Cardiac fibroblast (primary cell): ENCODE results near the gene EHMT2.

ENCODE experiments used
- DNase-seq, 2 donors: peaks; one replicate each; pipeline versions ENCODE4 v3.0.0 to v3.0.0-alpha.2; 2010; ENCODE audit warnings: low read depth in 2 of 2
- H3K4me3 ChIP-seq, 2 donors: replicated peaks in 1 of 2; 1 replicate in 1 of 2; 2 replicates in 1 of 2; pipeline ENCODE4 v1.5.1; 2011; ENCODE audit warnings: low read depth in 2 of 2, low read length in 2 of 2, mild to moderate bottlenecking in 2 of 2, moderate library complexity in 1 of 2
- TF ChIP-seq, protein P1 (sequence below): IDR thresholded peaks from one replicate; pipeline ENCODE4 v1.5.1; 2011; ENCODE audit warnings: low read depth, mild to moderate bottlenecking, low read length, inconsistent platforms

Gene EHMT2

DNA sequence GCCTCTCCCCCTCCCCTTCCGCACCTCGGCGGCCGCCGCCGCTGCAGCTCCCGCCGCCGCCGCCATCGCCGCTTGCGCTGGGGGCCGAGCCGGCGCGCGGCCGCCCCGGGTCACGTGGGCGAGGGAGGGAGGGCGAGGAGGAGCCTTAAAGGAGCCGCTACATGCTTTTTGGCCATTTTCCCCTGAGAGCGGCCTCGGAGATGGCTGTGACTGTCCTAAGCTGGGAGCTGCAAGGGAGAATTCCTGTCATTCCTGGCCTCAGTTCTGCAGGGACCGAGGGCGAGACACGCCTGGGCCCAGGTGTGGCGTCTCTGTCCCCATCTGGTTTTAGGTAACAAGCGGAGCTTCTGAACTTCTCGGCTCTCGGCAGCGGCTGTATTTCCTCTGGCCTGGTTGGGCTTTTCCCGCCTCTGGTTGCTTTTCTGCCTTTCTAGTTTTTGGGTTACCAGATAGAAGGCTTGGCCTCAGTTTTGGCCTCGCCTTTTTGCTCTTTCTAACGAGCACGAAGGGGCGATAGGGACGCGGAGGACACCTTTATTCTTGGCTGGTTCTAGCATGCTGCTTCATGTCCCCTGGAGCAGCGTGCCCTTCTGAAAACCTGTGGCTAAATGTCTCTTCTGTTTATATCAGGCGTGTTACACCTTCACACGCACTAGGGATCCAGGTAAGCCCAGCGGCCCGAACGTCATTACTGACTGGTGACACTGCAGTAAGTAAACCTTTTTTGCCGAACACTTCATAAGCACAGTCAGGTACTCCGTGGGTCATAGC, at the start of gene EHMT2:
Gene EHMT2 (minus strand): TSS at position 87 of the 771 bp plus-strand sequence. CDS start 21 bp downstream, at position 66.
- H3K4me3 ChIP-seq = peak within 1 kb of the TSS; percentile 69 to 96

DNA sequence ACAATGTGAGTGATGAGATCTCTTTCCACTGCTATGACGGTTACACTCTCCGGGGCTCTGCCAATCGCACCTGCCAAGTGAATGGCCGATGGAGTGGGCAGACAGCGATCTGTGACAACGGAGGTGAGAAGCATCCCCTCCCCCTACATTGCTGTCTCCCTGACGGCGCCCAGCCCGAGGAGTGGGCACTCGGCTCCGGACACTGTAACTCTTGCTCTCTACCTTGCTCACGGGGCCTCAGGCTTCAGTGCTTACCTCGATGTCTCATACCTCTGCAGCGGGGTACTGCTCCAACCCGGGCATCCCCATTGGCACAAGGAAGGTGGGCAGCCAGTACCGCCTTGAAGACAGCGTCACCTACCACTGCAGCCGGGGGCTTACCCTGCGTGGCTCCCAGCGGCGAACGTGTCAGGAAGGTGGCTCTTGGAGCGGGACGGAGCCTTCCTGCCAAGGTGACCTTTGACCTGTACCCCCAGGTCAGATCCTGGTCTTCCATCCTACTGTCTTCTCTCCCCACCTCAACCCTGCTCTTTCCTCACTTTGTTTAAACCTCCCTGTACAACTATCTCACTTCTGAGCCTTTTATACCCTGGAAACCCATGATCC, 49.7 kb upstream of the EHMT2 start:
- DNase-seq = no peak
- TF ChIP-seq, protein P1, sequence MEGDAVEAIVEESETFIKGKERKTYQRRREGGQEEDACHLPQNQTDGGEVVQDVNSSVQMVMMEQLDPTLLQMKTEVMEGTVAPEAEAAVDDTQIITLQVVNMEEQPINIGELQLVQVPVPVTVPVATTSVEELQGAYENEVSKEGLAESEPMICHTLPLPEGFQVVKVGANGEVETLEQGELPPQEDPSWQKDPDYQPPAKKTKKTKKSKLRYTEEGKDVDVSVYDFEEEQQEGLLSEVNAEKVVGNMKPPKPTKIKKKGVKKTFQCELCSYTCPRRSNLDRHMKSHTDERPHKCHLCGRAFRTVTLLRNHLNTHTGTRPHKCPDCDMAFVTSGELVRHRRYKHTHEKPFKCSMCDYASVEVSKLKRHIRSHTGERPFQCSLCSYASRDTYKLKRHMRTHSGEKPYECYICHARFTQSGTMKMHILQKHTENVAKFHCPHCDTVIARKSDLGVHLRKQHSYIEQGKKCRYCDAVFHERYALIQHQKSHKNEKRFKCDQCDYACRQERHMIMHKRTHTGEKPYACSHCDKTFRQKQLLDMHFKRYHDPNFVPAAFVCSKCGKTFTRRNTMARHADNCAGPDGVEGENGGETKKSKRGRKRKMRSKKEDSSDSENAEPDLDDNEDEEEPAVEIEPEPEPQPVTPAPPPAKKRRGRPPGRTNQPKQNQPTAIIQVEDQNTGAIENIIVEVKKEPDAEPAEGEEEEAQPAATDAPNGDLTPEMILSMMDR = no peak
- H3K4me3 ChIP-seq = no peak overlapping the region

More for the DNA sequence above, at the start of gene EHMT2:
- TF ChIP-seq, protein P1 = no peak
- DNase-seq = peak; percentile 78 to 81

DNA sequence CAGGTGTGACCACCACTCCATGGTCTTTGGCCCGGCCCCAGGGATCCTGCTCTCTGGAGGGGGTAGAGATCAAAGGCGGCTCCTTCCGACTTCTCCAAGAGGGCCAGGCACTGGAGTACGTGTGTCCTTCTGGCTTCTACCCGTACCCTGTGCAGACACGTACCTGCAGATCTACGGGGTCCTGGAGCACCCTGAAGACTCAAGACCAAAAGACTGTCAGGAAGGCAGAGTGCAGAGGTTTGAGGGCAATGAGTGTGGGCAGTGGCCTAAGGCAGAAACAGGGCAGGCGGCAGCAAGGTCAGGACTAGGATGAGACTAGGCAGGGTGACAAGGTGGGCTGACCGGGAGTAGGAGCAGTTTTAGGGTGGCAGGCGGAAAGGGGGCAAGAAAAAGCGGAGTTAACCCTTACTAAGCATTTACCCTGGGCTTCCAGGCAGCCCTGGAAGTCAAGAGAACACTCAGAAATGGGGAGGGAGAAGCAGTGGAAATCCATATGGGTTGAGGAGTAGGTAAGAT, 48.9 kb upstream of the EHMT2 start:
- peak overlapping the region; percentile 8 to 20 for H3K4me3 ChIP-seq
- TF ChIP-seq, protein P1 = no peak
- DNase-seq = no peak

DNA sequence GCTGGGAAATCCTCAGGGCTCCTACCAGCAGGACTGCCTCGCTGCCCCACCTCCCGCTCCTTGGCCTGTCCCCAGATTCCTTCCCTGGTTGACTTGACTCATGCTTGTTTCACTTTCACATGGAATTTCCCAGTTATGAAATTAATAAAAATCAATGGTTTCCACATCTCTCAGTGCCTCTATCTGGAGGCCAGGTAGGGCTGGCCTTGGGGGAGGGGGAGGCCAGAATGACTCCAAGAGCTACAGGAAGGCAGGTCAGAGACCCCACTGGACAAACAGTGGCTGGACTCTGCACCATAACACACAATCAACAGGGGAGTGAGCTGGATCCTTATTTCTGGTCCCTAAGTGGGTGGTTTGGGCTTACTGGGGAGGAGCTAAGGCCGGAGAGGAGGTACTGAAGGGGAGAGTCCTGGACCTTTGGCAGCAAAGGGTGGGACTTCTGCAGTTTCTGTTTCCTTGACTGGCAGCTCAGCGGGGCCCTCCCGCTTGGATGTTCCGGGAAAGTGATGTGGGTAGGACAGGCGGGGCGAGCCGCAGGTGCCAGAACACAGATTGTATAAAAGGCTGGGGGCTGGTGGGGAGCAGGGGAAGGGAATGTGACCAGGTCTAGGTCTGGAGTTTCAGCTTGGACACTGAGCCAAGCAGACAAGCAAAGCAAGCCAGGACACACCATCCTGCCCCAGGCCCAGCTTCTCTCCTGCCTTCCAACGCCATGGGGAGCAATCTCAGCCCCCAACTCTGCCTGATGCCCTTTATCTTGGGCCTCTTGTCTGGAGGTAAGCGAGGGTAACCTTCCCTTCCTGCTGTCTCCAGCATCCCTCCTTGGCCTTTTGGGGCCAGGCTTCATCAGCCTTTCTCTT, 48.2 kb upstream of the EHMT2 start, which contains the start of gene CFB:
Gene CFB (plus strand): TSS at position 589 of the 863 bp plus-strand sequence. CDS start 127 bp downstream, at position 716.
- peak; percentile 91 to 92 for DNase-seq
- TF ChIP-seq, protein P1 = no peak
- H3K4me3 ChIP-seq = peak within 1 kb of the TSS; percentile 8 to 20

DNA sequence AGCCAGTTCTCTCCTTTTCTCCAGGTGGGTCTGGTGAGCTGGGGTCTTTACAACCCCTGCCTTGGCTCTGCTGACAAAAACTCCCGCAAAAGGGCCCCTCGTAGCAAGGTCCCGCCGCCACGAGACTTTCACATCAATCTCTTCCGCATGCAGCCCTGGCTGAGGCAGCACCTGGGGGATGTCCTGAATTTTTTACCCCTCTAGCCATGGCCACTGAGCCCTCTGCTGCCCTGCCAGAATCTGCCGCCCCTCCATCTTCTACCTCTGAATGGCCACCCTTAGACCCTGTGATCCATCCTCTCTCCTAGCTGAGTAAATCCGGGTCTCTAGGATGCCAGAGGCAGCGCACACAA, 47.6 kb upstream of the EHMT2 start:
- DNase-seq = no peak
- no peak overlapping the region for H3K4me3 ChIP-seq
- TF ChIP-seq, protein P1 = no peak

DNA sequence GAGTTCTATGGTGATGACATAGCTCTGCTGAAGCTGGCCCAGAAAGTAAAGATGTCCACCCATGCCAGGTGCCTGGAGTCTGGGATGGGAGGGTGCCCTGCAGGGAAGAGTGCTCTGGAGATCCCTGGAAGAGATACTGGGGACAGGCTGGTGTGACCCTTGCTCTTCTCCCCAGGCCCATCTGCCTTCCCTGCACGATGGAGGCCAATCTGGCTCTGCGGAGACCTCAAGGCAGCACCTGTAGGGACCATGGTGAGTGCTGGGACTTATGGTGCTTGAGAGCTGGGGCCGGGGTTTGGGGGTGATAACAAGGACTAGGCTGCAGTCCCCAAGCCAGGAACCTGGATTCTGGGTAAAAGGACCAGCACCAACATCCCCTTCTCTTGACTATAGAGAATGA, 46.2 kb upstream of the EHMT2 start:
- DNase-seq = no peak
- H3K4me3 ChIP-seq = no peak overlapping the region
- TF ChIP-seq, protein P1 = no peak
